ENCODE measurements around the gene MRPL1.
"Not testable (repeated sequence)": the region's sequence is repeated elsewhere in the genome, so short reads cannot be mapped to it uniquely, and the experiment has no call there.

Gene MRPL1

GRCh38 chr4:77852892-77853495 lies 9.6 kb upstream of the MRPL1 start:
- DNase-seq: no peak

- no peak for DNase-seq
Observed at GRCh38 chr4:77854431-77855111, 8.1 kb upstream of the MRPL1 start.

- DNase-seq: no peak
Observed at GRCh38 chr4:77856152-77856551, 6.5 kb upstream of the MRPL1 start.

GRCh38 chr4:77859256-77859655 lies 3.4 kb upstream of the MRPL1 start:
- no peak for DNase-seq

GRCh38 chr4:77861495-77861894 lies 1.1 kb upstream of the MRPL1 start:
- no peak for DNase-seq

- not testable (repeated sequence) for DNase-seq
Observed at GRCh38 chr4:77863341-77863740, 711 bp downstream of the MRPL1 start.

- DNase-seq: no peak
Observed at GRCh38 chr4:77865259-77865658, 2.6 kb downstream of the MRPL1 start.

- no peak for DNase-seq
Observed at GRCh38 chr4:77872723-77873445, 10.3 kb downstream of the MRPL1 start.

- no peak for DNase-seq
Observed at GRCh38 chr4:77877167-77877566, 14.5 kb downstream of the MRPL1 start.

- no peak for DNase-seq
Observed at GRCh38 chr4:77877771-77878565, 15.3 kb downstream of the MRPL1 start.

- DNase-seq: no peak
Observed at GRCh38 chr4:77880784-77881183, 18.2 kb downstream of the MRPL1 start.

GRCh38 chr4:77881460-77882295 lies 19.0 kb downstream of the MRPL1 start:
- no peak for DNase-seq

GRCh38 chr4:77893451-77893850 lies 30.8 kb downstream of the MRPL1 start:
- DNase-seq: no peak

GRCh38 chr4:77899607-77900006 lies 37.0 kb downstream of the MRPL1 start:
- no peak for DNase-seq

GRCh38 chr4:77903186-77903585 lies 40.6 kb downstream of the MRPL1 start:
- DNase-seq: no peak

GRCh38 chr4:77905651-77906263 lies 43.1 kb downstream of the MRPL1 start:
- DNase-seq: no peak

- no peak for DNase-seq
Observed at GRCh38 chr4:77910676-77911075, 48.0 kb downstream of the MRPL1 start.

- DNase-seq: no peak
Observed at GRCh38 chr4:77911091-77911490, 48.5 kb downstream of the MRPL1 start.

GRCh38 chr4:77911842-77912450 lies 49.3 kb downstream of the MRPL1 start:
- DNase-seq: no peak

GRCh38 chr4:77913348-77913747 lies 50.7 kb downstream of the MRPL1 start:
- DNase-seq: no peak

- no peak for DNase-seq
Observed at GRCh38 chr4:77917075-77917474, 54.4 kb downstream of the MRPL1 start.

- no peak for DNase-seq
Observed at GRCh38 chr4:77917601-77918000, 55.0 kb downstream of the MRPL1 start.

All from NCI-H1694 (cell line).